NCI-H524 treated with DMSO at 0.1 percent for 48 hours (cell line): ENCODE data around the gene CNTNAP2.
A peak's percentile ranks its signal among the peaks of the same experiment; 100 is the strongest.
"Not testable (repeated sequence)": the region's sequence is repeated elsewhere in the genome, so short reads cannot be mapped to it uniquely, and the experiment has no call there.

ENCODE experiments used
- DNase-seq: peaks from one replicate; lab custom pipeline; 2025; lab: John Stamatoyannopoulos, UW

CNTNAP2 gene

GRCh38 chr7:148028165-148028564, 1911.6 kb downstream of the CNTNAP2 start:
- no peak for DNase-seq

GRCh38 chr7:148031019-148031418, 1914.4 kb downstream of the CNTNAP2 start:
- DNase-seq, result no peak

GRCh38 chr7:148031811-148032210, 1915.2 kb downstream of the CNTNAP2 start:
- DNase-seq, result no peak

GRCh38 chr7:148035950-148036349, 1919.3 kb downstream of the CNTNAP2 start:
- no peak for DNase-seq

GRCh38 chr7:148037044-148037443, 1920.4 kb downstream of the CNTNAP2 start:
- no peak for DNase-seq

- no peak for DNase-seq
These were observed 1924.6 kb downstream of the CNTNAP2 start for GRCh38 chr7:148041156-148041555.

- no peak for DNase-seq
These were observed 1926.5 kb downstream of the CNTNAP2 start for GRCh38 chr7:148042935-148043631.

- DNase-seq, result no peak
These were observed 1927.6 kb downstream of the CNTNAP2 start for GRCh38 chr7:148044173-148044572.

GRCh38 chr7:148045521-148045920, 1928.9 kb downstream of the CNTNAP2 start:
- no peak for DNase-seq

GRCh38 chr7:148049068-148049467, 1932.5 kb downstream of the CNTNAP2 start:
- DNase-seq, result no peak

- DNase-seq, result no peak
These were observed 1934.0 kb downstream of the CNTNAP2 start for GRCh38 chr7:148050492-148051158.

- DNase-seq, result no peak
These were observed 1939.8 kb downstream of the CNTNAP2 start for GRCh38 chr7:148056406-148056805.

GRCh38 chr7:148058092-148058491, 1941.5 kb downstream of the CNTNAP2 start:
- peak; percentile 27 for DNase-seq

- DNase-seq, result no peak
These were observed 1942.2 kb downstream of the CNTNAP2 start for GRCh38 chr7:148058753-148059152.

- no peak for DNase-seq
These were observed 1944.1 kb downstream of the CNTNAP2 start for GRCh38 chr7:148060724-148061123.

GRCh38 chr7:148078111-148078510, 1961.5 kb downstream of the CNTNAP2 start:
- not testable (repeated sequence) for DNase-seq

GRCh38 chr7:148079206-148080080, 1962.8 kb downstream of the CNTNAP2 start:
- no peak for DNase-seq

GRCh38 chr7:148083448-148083847, 1966.8 kb downstream of the CNTNAP2 start:
- DNase-seq, result no peak

GRCh38 chr7:148084138-148084537, 1967.5 kb downstream of the CNTNAP2 start:
- peak; percentile 2 for DNase-seq

GRCh38 chr7:148091882-148092281, 1975.3 kb downstream of the CNTNAP2 start:
- no peak for DNase-seq

- DNase-seq, result no peak
These were observed 1977.0 kb downstream of the CNTNAP2 start for GRCh38 chr7:148093375-148094166.

GRCh38 chr7:148095066-148095465, 1978.5 kb downstream of the CNTNAP2 start:
- DNase-seq, result no peak
